Measurements from ENCODE around the gene INSRR.

The INSRR gene

DNA sequence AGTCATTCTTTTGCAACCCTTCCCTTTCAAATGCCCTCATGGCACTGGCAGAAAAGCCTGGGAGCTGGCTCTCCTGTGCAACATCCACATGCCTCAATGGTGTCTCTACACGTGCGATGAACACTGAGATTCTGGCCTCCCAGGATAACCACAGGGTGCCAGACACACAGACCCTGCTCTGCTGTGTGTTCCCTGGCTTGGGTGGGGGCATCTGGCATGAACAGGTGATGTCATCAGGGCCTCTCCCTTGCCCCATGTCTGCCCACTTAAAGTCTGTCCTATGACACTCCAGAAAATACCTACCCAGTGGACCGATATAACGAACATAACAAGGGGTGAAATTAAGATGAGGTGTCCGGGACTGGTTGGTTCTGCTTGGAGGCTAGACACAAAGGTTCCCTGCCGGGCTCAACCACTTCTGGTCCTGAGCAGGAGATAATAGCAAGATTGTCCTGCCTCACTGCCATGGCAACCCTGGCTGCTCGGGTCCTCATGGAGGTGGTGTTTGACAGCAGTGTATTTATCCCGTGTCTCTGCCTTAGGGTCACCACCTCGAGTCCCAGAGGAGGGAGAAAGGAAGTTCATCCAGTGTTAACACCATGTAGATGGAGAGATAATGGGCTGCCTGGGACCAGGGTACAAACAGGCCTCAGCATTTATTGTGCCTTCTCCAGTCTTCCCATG lies 19.3 kb downstream of the INSRR start:
- H3K27ac ChIP-seq = no peak overlapping the region
- no peak overlapping the region for H3K4me3 ChIP-seq

DNA sequence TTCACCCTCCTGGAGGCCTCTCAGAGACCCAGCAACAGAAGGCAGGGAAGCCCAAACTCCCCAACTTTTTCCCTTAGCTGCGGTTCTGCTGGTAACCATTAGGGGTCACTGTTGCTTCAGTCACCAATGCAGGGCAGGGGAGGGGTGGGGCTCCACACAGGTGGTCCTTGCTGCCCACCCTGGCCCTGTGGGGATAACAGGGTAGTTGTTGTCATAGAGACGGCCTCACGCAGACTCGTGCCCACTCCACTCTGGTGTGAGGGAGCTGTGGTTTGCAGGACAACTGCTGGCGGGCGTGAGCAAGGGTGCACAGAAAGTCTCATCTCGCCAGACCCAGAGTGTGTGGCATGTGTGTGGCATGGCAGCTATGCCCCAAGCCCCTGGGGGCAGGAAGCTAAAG lies 19.9 kb downstream of the INSRR start:
- H3K27ac ChIP-seq = no peak overlapping the region
- no peak overlapping the region for H3K4me3 ChIP-seq

DNA sequence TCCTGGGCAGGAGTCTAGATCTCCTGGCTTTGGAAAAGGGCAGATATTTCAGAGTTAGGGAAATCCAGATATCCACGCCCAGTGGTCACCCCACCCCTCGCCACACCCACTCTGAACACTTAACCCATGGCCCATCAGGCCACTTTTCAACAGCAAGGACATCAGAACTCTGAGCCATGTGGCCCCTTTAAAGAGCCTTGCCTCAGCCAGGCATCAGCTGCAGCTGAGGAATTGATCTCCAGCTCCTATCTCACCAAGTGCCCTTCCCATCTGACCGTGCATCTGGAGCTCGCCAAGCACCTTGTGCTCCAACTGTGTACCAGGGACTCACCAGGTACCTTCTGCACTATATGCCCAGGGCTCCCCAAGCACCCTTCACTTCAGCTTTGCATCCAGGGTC lies 22.0 kb downstream of the INSRR start:
- no peak overlapping the region for H3K4me3 ChIP-seq
- H3K27ac ChIP-seq = no peak overlapping the region

- no peak overlapping the region for H3K4me3 ChIP-seq
Observed at GRCh38 chr1:156836041-156836654, 22.8 kb downstream of the INSRR start.

DNA sequence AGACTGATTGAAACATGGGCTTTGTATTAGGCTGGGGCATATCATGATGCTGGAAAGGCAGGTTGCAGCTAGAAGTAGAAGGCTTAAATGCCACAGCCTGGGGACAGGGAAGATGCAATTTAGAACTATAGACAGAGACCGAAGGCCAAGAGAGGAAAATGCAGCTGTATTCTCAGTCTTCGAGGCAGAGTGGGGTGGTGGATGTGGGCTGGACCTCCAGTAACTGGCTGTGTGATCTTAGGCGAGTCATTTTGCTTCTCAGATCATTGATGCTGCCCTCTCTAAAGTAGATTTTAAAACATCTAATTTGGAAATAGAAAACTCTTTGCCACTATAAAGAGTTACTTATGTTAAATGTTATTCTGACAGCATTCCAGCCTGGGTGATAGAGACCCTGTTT lies 24.6 kb downstream of the INSRR start:
- no peak overlapping the region for H3K27ac ChIP-seq
- no peak overlapping the region for H3K4me3 ChIP-seq

More at GRCh38 chr1:156836041-156836654, 22.8 kb downstream of the INSRR start:
- H3K27ac ChIP-seq = peak overlapping the region in 1 of 21 experiments; percentile 16

- Histone ChIP-seq H3K27ac (no peak overlapping the region), H3K4me3 (no peak overlapping the region)
Observed at GRCh38 chr1:156833603-156834002, 25.3 kb downstream of the INSRR start.

DNA sequence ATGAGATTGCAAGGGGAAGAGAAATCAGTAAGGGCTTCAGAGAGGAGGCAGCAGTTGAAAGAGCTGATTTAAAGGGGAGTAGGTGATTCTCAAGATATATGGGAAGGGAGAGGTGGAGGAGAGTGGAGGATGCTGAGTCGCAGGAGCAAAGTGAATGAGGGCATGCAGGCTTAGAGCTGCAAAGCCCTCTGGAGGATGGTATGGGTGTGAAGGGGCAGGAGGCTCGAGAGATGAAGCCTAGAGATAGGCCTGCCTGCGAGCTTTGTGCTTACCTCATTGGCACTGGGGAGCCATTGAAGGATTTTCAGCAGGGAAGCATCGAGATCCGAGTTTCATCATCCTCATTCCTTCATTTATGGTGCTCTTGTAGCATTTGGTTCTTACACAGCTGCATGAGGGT lies 26.5 kb downstream of the INSRR start:
- no peak overlapping the region for H3K27ac ChIP-seq
- no peak overlapping the region for H3K4me3 ChIP-seq

GRCh38 chr1:156828400-156829124 lies 30.4 kb downstream of the INSRR start:
- H3K4me3 ChIP-seq = no peak overlapping the region
- no peak overlapping the region for H3K27ac ChIP-seq

DNA sequence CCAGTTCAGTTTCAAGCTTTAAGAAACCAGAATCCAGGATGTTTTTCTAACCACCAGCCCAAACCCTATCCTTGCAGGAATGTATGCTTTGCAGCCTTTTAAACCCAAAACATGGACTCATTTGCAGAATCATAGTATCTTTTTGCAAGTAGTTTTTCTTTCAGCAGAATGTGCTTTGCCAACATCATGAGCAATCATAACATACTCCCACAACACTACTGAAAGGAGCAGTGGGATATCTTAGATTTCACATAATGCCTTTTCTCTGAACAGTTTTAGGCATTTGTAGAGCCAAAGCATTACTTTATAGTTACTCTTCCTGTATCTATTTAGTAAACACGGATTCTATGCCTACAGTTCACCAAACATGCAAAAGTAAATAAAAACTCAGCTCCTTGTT lies 32.3 kb downstream of the INSRR start:
- Histone ChIP-seq H3K4me3 (no peak overlapping the region), H3K27ac (no peak overlapping the region)

DNA sequence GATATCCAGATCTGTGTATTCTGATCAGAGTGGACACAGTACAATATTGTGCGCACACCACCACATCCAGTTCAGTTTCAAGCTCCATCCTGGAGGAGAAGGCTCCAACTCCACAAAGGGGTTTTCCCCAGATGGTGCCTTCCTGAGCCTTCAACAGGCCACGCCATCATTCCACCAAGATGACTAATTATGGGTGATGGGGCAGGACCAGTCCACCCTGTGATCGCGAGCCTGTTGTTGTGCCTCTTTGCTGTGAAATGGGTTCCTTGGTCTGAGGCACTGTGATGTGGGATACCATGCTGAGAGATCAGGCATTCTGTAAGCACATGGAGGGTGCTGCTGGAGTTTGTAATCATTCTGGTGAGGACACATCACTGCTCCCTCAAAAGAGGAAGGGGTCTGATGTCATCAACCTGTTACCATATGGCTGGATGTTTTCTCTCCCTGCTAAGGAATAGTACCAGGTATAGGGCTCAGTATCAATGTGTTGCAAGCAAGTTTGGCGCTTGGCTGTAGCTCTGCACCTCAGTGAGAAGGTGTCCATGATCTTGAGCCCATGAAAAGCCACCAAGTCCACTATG lies 35.6 kb downstream of the INSRR start:
- H3K27ac ChIP-seq = no peak overlapping the region
- no peak overlapping the region for H3K4me3 ChIP-seq

- no peak overlapping the region for H3K27ac ChIP-seq
- no peak overlapping the region for H3K4me3 ChIP-seq
Observed at GRCh38 chr1:156822680-156823079, 36.2 kb downstream of the INSRR start.

DNA sequence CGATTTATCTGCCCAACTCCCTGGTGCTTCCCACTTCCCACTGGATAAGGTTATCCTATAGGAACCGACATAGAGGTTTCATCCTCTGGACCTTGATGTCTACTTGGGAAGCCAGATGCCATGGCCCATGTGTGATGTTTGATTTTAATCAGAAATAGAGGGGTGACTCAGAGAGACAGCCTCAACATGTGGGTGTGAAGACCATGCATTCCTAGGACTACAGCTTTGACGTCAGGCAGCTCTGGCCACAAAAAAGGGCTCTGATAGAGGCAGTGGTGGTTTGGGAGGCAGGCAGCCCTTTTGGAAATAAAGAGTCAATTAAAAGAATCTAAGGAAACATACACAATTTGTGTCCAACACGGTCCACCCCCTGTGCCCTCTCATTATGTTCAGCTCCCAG lies 37.1 kb downstream of the INSRR start:
- H3K27ac ChIP-seq = no peak overlapping the region
- no peak overlapping the region for H3K4me3 ChIP-seq

DNA sequence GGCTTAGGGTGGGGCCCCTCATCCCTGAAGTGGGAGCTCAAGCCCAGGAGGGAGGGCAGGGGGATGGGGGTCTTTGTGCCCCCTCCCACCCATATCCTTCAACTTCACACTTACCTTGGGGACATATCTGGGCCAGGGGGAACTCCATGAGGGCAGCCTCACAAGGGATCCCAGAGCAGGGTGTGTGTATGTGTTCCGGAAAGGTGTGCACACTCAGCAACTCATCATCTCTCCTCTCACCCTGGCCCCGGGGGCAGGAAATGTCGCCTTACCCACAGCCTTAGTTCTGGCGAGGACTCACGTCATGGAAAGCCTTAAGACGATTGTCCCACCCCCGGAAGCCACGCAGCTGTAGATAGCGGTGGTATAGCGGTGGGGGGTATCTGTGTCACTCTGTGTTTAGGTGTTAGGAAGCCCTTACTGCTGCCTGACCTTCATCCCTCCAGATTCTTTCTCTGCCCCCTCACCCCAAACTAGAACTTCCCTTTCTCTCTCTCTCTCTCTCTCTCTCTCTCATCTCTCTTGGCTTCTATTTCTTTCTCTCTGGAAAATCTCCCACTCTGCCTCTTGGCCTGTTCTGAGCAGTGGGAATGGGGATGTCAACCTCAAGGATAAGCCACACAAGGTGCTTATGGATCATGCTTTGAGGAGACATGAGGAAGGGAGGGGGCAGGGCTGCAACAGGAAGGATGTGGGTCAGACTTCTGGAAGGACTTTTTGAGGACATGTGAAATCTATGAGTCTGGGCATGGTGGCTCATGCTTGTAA lies 42.2 kb downstream of the INSRR start, which contains the start of gene SH2D2A:
Gene SH2D2A, minus strand, starts transcription at position 288 of the 768 bp plus-strand sequence. Its CDS starts 140 bp downstream, at position 148.
- Histone ChIP-seq H3K27ac (peak within 1 kb of the TSS in 20 of 21 experiments; percentile 10 to 95 (median 76)), H3K4me3 (peak within 1 kb of the TSS; percentile 5 to 27 (median 22))

DNA sequence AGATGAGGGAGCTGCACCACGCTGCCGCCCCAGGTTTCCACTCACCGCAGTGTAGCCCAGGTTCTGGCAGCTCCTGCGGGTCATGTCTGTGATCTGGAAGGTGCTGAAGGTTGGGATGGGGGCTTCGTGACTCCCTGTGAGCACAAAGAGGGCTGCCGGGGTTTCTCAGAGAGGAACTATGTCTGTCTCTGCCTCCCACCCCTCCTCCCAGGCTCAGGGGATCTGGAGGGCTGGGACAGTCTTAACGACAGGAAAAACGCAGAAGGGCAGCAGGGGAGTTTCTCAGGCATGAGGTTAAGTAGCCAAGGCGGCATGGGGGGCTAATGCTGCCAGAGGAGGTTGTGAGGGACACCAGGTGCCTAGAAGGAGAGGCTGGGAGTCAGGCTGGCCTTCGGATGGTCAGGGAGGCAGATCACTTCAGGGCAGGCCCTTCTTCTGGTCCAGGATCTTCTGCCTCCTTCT lies 42.9 kb downstream of the INSRR start:
- peak overlapping the region; percentile 5 to 27 (median 22) for H3K4me3 ChIP-seq
- H3K27ac ChIP-seq = peak overlapping the region in 20 of 21 experiments; percentile 10 to 95 (median 76)

GRCh38 chr1:156815307-156815826 lies 43.5 kb downstream of the INSRR start:
- Histone ChIP-seq H3K27ac (peak overlapping the region in 17 of 21 experiments; percentile 10 to 95 (median 82)), H3K4me3 (peak overlapping the region in 6 of 7 experiments; percentile 5 to 40 (median 20))

DNA sequence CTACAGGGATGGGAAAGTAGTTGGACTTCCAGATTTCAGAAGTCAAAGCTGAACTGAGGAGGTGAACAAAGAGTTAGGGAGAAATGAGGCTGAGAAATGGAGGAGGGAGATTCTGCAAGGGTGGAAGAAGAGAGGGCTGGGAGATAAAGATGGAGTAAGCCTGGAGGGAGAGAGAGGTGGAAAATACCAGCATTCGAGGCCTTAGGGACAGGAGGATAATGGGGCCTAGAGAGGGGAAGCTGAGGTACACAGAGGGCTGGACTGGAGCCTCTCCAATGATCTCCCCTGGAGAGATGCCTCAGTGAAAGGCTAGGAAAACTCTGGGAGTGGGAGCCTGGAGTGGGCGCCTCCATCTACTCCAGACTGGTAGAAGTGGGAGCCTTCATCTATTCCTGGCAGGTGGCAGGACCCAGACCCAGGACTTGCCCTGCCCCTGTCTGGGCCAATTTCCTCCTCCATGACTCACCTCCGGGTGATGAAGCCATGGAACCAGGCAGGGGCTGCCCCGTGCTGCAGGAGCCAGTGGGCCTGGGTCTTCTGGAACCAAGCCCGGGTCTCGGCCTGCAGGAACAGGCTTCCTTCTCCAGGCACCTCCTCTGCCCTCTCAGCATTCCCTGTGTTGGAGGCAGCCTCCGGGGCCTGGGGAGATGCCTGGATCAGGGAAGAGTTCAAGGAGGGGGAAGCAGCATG lies 44.2 kb downstream of the INSRR start:
- peak overlapping the region in 16 of 21 experiments; percentile 5 to 95 (median 66) for H3K27ac ChIP-seq
- H3K4me3 ChIP-seq = peak overlapping the region in 6 of 7 experiments; percentile 5 to 40 (median 33)

DNA sequence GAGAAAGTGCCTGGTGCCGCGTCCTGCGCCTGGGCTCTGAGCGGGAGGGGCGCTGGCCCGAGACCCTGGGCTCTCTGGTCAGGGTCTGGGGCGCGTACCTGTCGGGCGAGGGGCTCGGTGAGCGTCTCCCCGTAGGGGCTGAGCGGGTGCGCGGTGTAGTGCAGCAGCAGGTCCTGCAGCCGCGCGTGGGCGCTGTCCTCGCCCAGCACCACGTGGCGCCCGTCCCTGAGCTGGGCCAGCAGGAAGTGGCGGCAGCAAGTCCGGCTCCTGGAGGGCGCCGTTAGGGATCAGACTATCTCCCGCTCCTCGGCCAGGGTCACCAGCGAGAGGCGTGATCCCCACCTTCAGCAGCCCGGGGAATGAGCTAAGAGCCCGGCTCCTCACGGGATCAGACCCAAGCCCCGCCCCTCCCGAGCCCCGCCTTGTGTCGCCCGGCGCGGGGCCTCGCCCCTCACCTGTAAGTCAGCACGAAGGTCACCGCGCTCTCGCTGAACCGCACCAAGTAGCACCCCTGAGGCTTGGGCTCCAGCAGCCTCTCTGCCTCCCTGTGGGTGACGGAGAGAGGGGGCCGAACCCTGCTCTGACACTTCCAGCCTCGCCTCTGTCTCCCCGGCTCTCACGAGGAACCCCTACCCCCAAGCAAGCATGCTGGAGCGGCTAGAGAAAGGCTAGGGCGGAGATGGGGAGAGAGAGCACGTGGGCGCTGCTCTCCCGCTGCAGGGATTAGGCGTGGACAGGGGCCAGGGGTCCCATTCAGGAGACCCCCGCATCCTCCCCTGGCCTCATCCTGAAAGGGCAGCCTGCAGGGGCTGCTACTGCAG lies 45.0 kb downstream of the INSRR start:
- Histone ChIP-seq H3K27ac (peak overlapping the region in 16 of 21 experiments; percentile 0 to 95 (median 59)), H3K4me3 (peak overlapping the region; percentile 28 to 40 (median 34))

GRCh38 chr1:156813298-156813697 lies 45.6 kb downstream of the INSRR start:
- peak overlapping the region; percentile 28 to 40 (median 34) for H3K4me3 ChIP-seq
- peak overlapping the region in 13 of 21 experiments; percentile 15 to 95 (median 65) for H3K27ac ChIP-seq

All from skin epidermis (tissue), 12 donors.